HepG2 (cell line): Measurements from ENCODE around the gene GLI3.

Source experiments
- CREB1 ChIP-seq, 2 experiments: fragments of 450-650 bp in 1 of 2; IDR thresholded peaks; 2 replicates each; pipeline ENCODE4 v1.6.1; 2016 to 2017; ENCODE audit warnings: control low read depth in 1 of 2, mild to moderate bottlenecking in 1 of 2, missing compliant biosample characterization in 1 of 2, missing genetic modification characterization in 1 of 2
- FOXO1 ChIP-seq: sonication (generic); formaldehyde crosslinking; IDR thresholded peaks from 2 replicates; pipeline ENCODE4 v1.4.0; 2020; ENCODE audit warnings: missing genetic modification reagents
- RNF2 ChIP-seq: fragments of 450-650 bp; conservative IDR thresholded peaks from 2 replicates; pipeline ENCODE4 v1.6.1; 2016; ENCODE audit warnings: low read depth
- TAF1 ChIP-seq: sonication (generic); formaldehyde crosslinking; IDR thresholded peaks from 2 replicates; pipeline ENCODE4 v1.4.0; 2020; ENCODE audit warnings: missing genetic modification reagents
- ZFP36 ChIP-seq: fragments of 150-350 bp; IDR thresholded peaks from 2 replicates; pipeline ENCODE4 v1.6.1; 2018; ENCODE audit warnings: borderline replicate concordance, low read length, low read depth; ENCODE audit not compliant: partially characterized antibody
- TF ChIP-seq, protein P1 (sequence below): sonication (generic); formaldehyde crosslinking; IDR thresholded peaks from 2 replicates; pipeline ENCODE4 v1.5.0; 2020; ENCODE audit warnings: missing genetic modification reagents, mild to moderate bottlenecking, borderline replicate concordance
- TF ChIP-seq, protein P2 (sequence below), 2 experiments: sonication (generic) in 1 of 2; formaldehyde crosslinking in 1 of 2; IDR thresholded peaks; 2 replicates each; pipeline versions ENCODE4 v1.5.1 to v1.6.1; 2011 to 2020; ENCODE audit warnings: borderline replicate concordance in 1 of 2, low read depth in 1 of 2, low read length in 1 of 2, mild to moderate bottlenecking in 1 of 2, missing genetic modification reagents in 1 of 2, moderate library complexity in 1 of 2
- TF ChIP-seq, protein P3 (sequence below): sonication (generic); formaldehyde crosslinking; IDR thresholded peaks from 2 replicates; pipeline ENCODE4 v1.9.0; 2022; ENCODE audit warnings: missing genetic modification reagents, mild to moderate bottlenecking, borderline replicate concordance
- TF ChIP-seq, protein P4 (sequence below): sonication (generic); formaldehyde crosslinking; IDR thresholded peaks from 2 replicates; pipeline ENCODE4 v1.4.0; 2020; ENCODE audit warnings: missing genetic modification reagents

DNA sequence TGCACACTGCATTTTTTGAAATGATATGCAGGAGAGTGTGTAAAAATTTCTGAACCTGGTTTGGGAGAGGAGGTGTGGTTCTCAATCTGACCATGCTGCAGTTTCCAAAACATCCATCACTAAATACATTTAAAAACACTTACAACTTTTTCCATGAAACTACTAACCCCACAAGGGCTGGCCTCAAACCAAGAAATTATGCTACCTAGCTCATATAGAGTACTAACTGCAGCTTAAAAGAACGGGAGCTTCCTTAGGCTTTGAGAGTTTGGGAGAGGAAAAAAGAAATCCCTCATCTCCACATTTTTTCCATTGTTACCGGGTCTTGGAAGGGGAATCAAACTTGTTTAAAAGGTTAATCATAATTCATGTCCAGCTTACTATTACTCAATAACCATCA, 214.2 kb downstream of the GLI3 start:
- no peak for TF ChIP-seq CREB1 (IDR thresholded peaks at IDR 0.05)
- no peak for TF ChIP-seq CREB1 (CRISPR knock-in tag; IDR thresholded peaks at IDR 0.05)
- TF ChIP-seq, protein P1, sequence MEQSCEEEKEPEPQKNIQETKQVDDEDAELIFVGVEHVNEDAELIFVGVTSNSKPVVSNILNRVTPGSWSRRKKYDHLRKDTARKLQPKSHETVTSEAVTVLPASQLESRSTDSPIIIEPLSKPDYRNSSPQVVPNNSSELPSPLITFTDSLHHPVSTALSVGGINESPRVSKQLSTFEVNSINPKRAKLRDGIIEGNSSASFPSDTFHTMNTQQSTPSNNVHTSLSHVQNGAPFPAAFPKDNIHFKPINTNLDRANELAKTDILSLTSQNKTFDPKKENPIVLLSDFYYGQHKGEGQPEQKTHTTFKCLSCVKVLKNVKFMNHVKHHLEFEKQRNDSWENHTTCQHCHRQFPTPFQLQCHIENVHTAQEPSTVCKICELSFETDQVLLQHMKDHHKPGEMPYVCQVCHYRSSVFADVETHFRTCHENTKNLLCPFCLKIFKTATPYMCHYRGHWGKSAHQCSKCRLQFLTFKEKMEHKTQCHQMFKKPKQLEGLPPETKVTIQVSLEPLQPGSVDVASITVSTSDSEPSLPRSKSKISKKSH (CRISPR knock-in tag): no peak
- TF ChIP-seq, protein P2, sequence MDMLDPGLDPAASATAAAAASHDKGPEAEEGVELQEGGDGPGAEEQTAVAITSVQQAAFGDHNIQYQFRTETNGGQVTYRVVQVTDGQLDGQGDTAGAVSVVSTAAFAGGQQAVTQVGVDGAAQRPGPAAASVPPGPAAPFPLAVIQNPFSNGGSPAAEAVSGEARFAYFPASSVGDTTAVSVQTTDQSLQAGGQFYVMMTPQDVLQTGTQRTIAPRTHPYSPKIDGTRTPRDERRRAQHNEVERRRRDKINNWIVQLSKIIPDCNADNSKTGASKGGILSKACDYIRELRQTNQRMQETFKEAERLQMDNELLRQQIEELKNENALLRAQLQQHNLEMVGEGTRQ (IDR thresholded peaks at IDR 0.05; ENCODE audit: low read depth, low read length): no peak
- TF ChIP-seq, protein P2 (CRISPR knock-in tag; IDR thresholded peaks at IDR 0.05; ENCODE audit: borderline replicate concordance): no peak
- TF ChIP-seq, protein P3, sequence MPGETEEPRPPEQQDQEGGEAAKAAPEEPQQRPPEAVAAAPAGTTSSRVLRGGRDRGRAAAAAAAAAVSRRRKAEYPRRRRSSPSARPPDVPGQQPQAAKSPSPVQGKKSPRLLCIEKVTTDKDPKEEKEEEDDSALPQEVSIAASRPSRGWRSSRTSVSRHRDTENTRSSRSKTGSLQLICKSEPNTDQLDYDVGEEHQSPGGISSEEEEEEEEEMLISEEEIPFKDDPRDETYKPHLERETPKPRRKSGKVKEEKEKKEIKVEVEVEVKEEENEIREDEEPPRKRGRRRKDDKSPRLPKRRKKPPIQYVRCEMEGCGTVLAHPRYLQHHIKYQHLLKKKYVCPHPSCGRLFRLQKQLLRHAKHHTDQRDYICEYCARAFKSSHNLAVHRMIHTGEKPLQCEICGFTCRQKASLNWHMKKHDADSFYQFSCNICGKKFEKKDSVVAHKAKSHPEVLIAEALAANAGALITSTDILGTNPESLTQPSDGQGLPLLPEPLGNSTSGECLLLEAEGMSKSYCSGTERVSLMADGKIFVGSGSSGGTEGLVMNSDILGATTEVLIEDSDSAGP (CRISPR knock-in tag): no peak
- TF ChIP-seq TAF1 (CRISPR knock-in tag): no peak
- TF ChIP-seq FOXO1 (CRISPR knock-in tag): no peak
- TF ChIP-seq, protein P4, sequence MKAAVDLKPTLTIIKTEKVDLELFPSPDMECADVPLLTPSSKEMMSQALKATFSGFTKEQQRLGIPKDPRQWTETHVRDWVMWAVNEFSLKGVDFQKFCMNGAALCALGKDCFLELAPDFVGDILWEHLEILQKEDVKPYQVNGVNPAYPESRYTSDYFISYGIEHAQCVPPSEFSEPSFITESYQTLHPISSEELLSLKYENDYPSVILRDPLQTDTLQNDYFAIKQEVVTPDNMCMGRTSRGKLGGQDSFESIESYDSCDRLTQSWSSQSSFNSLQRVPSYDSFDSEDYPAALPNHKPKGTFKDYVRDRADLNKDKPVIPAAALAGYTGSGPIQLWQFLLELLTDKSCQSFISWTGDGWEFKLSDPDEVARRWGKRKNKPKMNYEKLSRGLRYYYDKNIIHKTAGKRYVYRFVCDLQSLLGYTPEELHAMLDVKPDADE (CRISPR knock-in tag): no peak
- TF ChIP-seq ZFP36: no peak
- TF ChIP-seq RNF2: no peak
